Epithelial cell of esophagus (primary cell): Measurements from ENCODE around the gene C16orf90.

Experiments used
- DNase-seq: peaks from one replicate; pipeline ENCODE4 v3.0.0; 2010; ENCODE audit warnings: low read depth
- H3K4me3 ChIP-seq: 2 replicates; pipeline ENCODE4 v1.5.1; 2011; ENCODE audit warnings: mild to moderate bottlenecking, low read length, control low read depth
- CTCF ChIP-seq: IDR thresholded peaks from 2 replicates; pipeline ENCODE4 v1.5.1; 2011; ENCODE audit warnings: low read depth, mild to moderate bottlenecking, low read length, control low read depth, inconsistent platforms; ENCODE audit not compliant: insufficient read depth; ENCODE audit errors: missing control alignments

C16orf90 gene

DNA sequence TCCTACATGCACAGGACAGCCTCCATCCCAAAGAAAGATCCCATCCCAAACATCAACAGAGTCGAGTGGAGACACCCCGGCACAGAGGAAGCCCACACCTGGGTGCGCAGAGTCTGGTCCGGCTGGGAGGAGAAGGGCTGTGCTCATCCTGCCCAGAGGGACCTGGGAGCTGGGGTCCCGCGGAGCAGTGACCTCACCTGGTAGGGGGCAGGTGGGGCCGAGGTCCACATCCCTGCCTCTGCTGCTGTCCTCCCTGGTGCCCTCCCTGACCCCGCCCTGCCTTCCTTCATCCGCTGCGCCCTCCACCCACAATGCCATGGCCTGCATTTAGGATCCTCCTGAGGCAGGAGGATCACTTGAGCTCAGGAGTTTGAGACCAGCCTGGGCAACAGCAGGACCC lies 2.9 kb downstream of the C16orf90 start:
- no peak for DNase-seq
- TF ChIP-seq CTCF, result no peak

GRCh38 chr16:3490911-3491629 lies 4.2 kb downstream of the C16orf90 start:
- no peak overlapping the region for H3K4me3 ChIP-seq
- no peak for TF ChIP-seq CTCF
- DNase-seq, result no peak

More for the DNA sequence above, 2.9 kb downstream of the C16orf90 start:
- H3K4me3 ChIP-seq, result no peak overlapping the region

GRCh38 chr16:3488801-3489200 lies 6.5 kb downstream of the C16orf90 start:
- no peak for DNase-seq
- TF ChIP-seq CTCF, result no peak
- no peak overlapping the region for H3K4me3 ChIP-seq

DNA sequence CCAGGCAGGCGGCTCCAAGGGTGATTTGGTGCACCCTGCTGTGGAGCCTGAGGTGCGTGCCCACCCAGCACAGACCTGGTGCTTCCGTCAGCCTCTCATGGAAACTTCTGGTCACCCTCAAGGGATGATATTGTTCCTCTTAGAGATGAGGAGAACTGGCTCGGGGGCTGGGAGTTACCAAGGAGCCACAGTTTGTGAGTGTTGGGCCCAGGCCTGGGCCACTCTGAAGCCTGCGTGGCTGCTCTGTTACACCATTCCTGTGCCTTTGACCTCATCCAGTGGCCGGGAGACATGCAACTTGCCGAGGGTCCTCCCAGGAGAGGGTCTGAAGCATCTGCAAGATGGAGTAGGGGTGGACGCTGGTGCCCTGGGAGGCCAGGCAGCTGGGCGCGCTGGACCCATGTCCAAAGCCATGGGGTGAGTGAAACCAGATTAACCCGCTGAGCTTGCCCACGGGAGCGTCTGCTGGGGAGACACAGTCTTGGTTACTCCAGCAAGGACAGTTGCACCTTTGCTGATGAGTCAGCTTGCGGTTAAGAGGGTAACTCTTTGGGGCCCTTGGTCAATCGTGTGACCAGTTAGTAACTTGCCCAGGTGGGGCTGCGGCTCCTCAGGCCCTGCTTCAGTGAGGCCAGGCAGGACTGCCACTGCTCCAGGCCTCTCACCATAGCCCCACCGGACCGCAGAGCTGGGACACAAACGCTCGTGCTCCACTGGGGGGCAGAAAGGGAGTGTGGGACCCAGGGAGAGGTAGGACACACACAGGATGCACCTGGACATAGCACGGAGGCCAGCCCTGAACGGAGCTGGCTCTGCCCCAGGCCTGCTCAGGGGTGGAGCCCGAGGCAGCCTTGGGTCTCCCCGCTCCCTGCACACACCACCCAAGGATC lies 7.5 kb downstream of the C16orf90 start:
- DNase-seq, result no peak
- H3K4me3 ChIP-seq, result no peak overlapping the region
- no peak for TF ChIP-seq CTCF

DNA sequence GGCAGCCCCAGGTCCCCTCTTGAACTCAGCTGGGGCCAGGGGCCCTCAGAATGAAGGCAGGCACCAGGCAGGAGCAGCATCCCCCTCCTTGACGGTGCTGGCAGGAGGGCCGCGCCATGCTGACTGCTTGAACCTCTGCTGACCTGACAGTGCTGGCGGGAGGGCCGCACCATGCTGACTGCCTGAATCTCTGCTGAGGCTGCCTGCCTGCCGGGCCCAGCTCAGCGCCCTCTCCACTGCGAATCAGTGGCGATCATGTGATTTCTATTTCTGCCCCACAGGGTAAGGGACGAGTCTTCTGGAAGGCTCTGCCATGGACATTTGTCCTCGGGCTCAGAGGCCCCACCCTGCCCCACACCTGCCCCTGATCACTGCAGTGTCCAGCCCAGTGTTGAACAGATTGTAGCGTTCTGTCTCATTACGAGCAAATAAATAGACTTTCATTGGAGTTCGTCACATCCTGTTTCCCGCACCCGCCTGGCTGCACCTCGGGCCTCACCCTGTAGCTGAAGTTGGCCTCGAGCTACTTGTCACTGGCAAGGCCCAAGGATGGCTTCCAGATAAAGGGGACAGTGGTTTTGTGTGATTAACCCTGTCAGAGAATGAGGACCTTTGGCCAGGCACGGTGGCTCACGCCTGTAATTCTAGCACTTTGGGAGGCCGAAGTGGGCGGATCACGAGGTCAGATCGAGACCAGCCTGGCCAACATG lies 8.6 kb downstream of the C16orf90 start:
- H3K4me3 ChIP-seq, result no peak overlapping the region
- DNase-seq, result no peak
- TF ChIP-seq CTCF, result no peak

GRCh38 chr16:3485821-3486505 lies 9.3 kb downstream of the C16orf90 start:
- TF ChIP-seq CTCF, result no peak
- no peak for DNase-seq
- no peak overlapping the region for H3K4me3 ChIP-seq
